Dedifferentiated amniotic fluid mesenchymal stem cell (primary cell): ENCODE results near the gene MT1X.
"Not testable (repeated sequence)": the region's sequence is repeated elsewhere in the genome, so short reads cannot be mapped to it uniquely, and the experiment has no call there.

ENCODE experiments used
- DNase-seq: peaks from one replicate; pipeline ENCODE4 v3.0.0-alpha.2; 2016; ENCODE audit errors: extremely low spot score

MT1X gene

DNA sequence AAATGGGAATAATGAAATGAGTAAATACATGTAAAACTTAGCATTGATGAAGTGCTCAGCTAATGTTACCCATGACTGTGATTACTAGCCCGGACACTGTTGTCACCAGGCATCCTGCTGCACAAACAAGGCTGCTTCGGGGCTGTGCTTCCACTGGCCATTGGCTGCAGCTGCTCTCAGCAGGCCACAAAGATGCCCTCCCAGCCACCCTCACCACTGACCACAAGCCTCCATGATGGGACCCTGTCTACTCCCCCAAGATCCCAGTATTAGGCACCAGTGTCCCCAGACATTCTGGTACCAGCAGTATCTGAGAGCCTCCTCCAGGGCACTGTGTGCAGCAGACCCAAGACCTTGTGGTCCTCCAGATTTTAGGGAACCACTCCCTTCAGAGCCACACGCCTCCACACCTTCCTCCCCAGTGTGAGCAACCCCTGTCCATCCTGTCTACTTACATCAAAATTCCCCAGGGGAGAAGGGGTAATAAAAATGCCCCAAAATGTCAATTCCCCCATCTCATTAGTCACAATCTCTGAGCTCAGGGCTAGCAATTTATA is 28.0 kb downstream of the MT1X start:
- no peak for DNase-seq

- no peak for DNase-seq
These were observed 29.6 kb downstream of the MT1X start for GRCh38 chr16:56711862-56712261.

- no peak for DNase-seq
These were observed 31.5 kb downstream of the MT1X start for GRCh38 chr16:56713794-56714193.

GRCh38 chr16:56715126-56715525 is 32.9 kb downstream of the MT1X start:
- no peak for DNase-seq

GRCh38 chr16:56716761-56717160 is 34.5 kb downstream of the MT1X start:
- no peak for DNase-seq

- not testable (repeated sequence) for DNase-seq
These were observed 35.3 kb downstream of the MT1X start for GRCh38 chr16:56717532-56717931.

- DNase-seq, result no peak
These were observed 40.1 kb downstream of the MT1X start for GRCh38 chr16:56722200-56722842.

DNA sequence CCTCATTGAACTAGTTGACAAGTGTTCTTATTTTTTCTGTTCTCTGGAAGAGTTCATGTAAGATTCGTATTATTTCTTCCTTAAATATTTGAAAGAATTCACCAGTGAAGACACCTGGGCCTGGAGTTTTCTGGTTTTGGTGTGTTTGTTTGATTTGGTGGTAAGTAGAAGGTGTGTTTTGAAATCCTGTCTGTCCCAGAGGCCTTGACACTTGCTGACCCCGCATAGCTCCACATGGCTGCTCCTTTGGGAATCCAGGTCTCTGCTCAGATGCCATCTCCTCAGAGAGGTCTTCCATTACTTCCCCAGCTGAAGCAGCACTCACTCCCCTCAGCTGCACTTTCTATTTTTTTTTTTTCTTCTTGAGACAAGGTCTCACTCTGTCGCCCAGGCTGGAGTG is 41.9 kb downstream of the MT1X start:
- DNase-seq, result no peak

GRCh38 chr16:56726283-56726682 is 44.0 kb downstream of the MT1X start:
- DNase-seq, result no peak

DNA sequence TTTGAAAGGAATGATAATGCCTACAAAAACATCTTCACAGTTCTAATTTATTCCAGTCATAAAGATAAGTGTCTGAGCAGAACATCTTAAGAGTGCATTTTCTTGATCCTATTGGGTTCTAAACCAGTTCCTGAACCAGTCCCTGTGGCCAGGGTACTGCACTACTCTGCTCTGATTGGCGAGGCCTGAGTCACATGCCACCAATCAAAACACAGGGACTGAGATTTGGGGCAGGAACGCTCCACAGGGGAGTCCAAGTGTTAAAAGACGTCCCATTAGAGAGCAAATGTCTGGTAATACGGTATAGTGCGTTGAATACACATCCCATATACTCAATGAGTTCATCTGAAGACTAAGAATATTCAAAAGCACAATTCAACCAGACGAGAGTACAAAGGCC is 44.7 kb downstream of the MT1X start:
- DNase-seq, result no peak

DNA sequence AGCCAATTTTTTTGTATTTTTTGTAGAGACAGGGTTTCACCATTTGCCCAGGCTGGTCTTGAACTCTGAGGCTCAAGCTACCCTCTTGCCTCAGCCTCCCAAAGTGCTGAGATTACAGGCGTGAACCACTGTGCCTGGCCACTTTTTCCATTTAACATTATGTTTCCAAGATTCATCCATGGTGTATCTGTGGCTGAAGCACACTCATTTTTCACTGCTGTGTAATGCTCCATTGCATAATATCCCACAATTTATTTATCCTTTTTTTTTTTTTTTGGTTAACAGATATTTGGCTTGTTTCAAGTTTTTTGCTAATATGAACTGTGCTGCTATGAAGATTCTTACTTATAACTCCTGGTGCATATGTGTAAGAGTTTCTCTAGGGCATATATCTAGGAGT is 45.8 kb downstream of the MT1X start:
- DNase-seq, result no peak

DNA sequence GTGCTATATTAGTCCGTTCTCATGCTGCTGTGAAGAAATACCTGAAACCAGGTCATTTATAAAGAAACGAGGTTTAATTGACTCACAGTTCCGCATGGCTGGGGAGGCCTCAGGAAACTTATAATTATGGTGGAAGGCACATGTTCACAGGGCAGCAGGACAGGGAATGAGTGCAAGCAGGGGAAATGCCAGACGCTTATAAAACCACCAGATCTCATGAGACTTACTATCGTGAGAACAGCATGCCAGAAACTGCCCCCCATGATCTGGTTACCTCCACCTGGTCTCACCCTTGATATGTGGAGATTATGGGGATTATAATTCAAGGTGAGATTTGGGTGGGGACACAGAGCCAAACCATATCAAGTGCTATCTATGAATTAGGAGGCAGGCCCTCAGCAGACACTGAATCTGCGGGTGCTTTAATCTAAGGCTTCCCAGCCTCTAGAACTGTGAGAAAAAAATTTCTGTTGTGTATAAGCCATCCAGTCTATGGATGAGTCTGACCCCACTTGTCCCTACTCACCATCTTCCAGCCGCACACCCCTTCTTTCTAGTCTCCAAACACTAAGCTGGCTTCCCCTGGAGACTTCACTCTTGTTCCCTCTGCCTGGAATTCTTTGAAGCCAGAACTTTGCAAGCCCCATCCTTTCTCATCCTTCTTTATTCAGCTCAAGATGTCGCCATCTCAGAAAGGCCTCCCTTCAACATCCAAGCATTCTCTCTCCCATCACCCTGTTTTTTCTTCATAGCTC is 46.9 kb downstream of the MT1X start:
- no peak for DNase-seq

DNA sequence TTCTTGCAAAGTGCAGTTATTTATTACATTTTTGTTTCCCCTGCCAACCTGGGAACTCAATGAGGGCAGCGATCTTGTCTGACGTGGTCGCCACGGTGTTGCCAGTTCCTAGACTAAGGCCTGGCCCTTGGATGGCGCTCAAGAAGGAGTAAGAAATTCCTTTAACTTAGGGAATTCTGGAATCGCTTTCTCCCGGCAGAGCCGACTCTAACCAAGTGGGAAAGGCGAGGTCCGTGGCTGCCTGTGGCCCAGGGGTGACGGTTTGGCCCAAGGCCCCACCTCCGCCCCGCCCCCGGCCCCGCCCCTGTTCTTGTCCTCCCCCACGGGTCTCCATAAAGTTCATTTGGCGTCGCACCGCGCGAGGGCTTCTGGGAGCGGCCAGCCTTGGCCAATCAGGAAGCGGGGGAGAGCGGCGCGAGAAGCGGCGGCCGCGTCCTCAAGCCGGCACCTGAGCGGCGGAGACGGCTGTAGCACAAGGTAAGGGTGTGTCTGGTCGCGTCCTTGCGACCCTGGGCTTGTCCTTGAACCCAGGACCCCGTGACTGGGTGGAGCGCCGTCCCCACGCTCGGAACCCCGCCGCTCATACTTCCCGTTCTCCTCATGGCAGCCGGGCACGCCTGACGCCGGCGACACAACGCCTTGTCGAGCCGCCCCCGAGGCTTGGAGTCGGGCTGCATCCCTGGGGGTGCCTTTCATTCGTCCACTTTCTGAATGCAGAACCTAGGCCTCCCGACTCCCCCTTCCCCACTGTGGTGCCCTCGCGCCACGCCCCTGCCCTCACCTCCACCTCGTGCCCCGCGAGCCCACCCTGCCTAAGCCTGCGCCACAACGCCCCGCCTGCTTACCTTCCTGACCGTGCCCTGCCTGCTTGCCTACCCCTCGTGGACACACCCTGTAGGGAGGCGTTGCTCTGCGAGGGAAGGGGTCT is 47.7 kb downstream of the MT1X start, which contains the start of gene NUP93:
Gene NUP93, plus strand, starts transcription at position 395 of the 928 bp plus-strand sequence. CDS start 18,119 bp downstream, outside the sequence.
- DNase-seq, result peak; percentile 94

DNA sequence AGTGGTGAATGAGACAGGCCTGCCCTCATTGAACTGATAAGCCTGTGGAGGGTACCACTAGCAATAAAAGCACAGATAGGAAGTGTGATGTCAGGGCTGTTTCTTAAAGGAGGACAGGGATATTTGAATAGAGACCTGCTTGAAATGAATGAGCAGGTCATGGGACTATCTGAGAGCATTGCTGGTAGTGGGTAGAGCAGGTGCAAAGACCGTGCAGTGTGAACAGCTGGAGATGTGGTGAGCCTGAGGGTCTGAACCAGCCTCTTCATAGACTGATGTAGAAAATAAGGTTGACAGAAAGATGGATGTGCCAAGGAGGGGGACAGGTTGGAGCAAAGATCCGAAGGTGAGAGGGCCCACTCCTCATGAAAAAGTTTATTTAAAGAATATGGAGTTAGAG is 50.1 kb downstream of the MT1X start:
- DNase-seq, result no peak

DNA sequence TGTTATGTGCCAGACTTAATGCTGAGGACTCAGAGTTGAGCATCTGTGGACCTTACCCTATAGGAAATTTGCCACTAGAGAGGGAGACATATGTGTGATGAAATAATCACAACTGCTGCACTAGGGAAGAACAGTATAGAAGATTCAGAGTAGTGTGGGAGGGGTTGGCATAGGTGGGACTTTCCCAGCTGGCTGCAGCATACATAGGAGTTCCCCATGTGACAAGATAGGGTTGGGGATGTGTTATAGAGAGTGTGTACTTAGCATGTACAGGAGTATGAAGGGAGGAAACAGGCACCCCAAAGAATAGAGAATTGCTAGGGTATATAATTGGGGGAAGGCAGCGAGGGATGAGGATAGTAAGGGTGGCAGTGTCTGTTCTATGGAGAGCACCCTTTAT is 50.6 kb downstream of the MT1X start:
- no peak for DNase-seq
